ENCODE measurements around the gene PIK3AP1.
A peak's percentile ranks its signal among the peaks of the same experiment; 100 is the strongest.
"Not testable (repeated sequence)": the region's sequence is repeated elsewhere in the genome, so short reads cannot be mapped to it uniquely, and the experiment has no call there.

Gene PIK3AP1

GRCh38 chr10:96740141-96740540 lies 19.8 kb upstream of the PIK3AP1 start:
- FAIRE-seq (no peak), DNase-seq (ENCODE audit: extremely low spot score, insufficient read length, low read depth) (no peak)

- DNase-seq (ENCODE audit: extremely low spot score, insufficient read length, low read depth): not testable (repeated sequence)
- peak; percentile 62 for FAIRE-seq
These were observed 17.1 kb upstream of the PIK3AP1 start for GRCh38 chr10:96737307-96737902.

GRCh38 chr10:96724621-96725020 lies 4.3 kb upstream of the PIK3AP1 start:
- FAIRE-seq: no peak

GRCh38 chr10:96721207-96721572 lies 876 bp upstream of the PIK3AP1 start:
- DNase-seq (ENCODE audit: extremely low spot score, insufficient read length, low read depth) (no peak), FAIRE-seq (no peak)

More at GRCh38 chr10:96724621-96725020, 4.3 kb upstream of the PIK3AP1 start:
- DNase-seq (ENCODE audit: extremely low spot score, insufficient read length, low read depth): no peak

- peak; percentile 92 for FAIRE-seq
These were observed 378 bp downstream of the PIK3AP1 start for GRCh38 chr10:96719850-96720421.

GRCh38 chr10:96719200-96719599 lies 1.1 kb downstream of the PIK3AP1 start:
- DNase-seq (ENCODE audit: extremely low spot score, insufficient read length, low read depth) (no peak), FAIRE-seq (peak; percentile 70)

More at GRCh38 chr10:96719850-96720421, 378 bp downstream of the PIK3AP1 start:
- DNase-seq (ENCODE audit: extremely low spot score, insufficient read length, low read depth): no peak

- no peak for DNase-seq (ENCODE audit: extremely low spot score, insufficient read length, low read depth)
- peak; percentile 9 for FAIRE-seq
These were observed 1.9 kb downstream of the PIK3AP1 start for GRCh38 chr10:96718304-96718990.

- no peak for FAIRE-seq
These were observed 3.9 kb downstream of the PIK3AP1 start for GRCh38 chr10:96716390-96716789.

GRCh38 chr10:96714746-96715255 lies 5.5 kb downstream of the PIK3AP1 start:
- no peak for DNase-seq (ENCODE audit: extremely low spot score, insufficient read length, low read depth)
- no peak for FAIRE-seq

More at GRCh38 chr10:96716390-96716789, 3.9 kb downstream of the PIK3AP1 start:
- no peak for DNase-seq (ENCODE audit: extremely low spot score, insufficient read length, low read depth)

GRCh38 chr10:96714031-96714590 lies 6.2 kb downstream of the PIK3AP1 start:
- no peak for FAIRE-seq
- no peak for DNase-seq (ENCODE audit: extremely low spot score, insufficient read length, low read depth)

- DNase-seq (ENCODE audit: extremely low spot score, insufficient read length, low read depth): no peak
- FAIRE-seq: peak; percentile 39
These were observed 7.5 kb downstream of the PIK3AP1 start for GRCh38 chr10:96712662-96713271.

- DNase-seq (ENCODE audit: extremely low spot score, insufficient read length, low read depth): no peak
- no peak for FAIRE-seq
These were observed 9.1 kb downstream of the PIK3AP1 start for GRCh38 chr10:96711048-96711728.

- FAIRE-seq (no peak), DNase-seq (ENCODE audit: extremely low spot score, insufficient read length, low read depth) (no peak)
These were observed 10.8 kb downstream of the PIK3AP1 start for GRCh38 chr10:96709525-96709924.

GRCh38 chr10:96708996-96709395 lies 11.3 kb downstream of the PIK3AP1 start:
- FAIRE-seq (no peak), DNase-seq (ENCODE audit: extremely low spot score, insufficient read length, low read depth) (no peak)

- FAIRE-seq (peak; percentile 59), DNase-seq (ENCODE audit: extremely low spot score, insufficient read length, low read depth) (no peak)
These were observed 11.9 kb downstream of the PIK3AP1 start for GRCh38 chr10:96708456-96708855.

GRCh38 chr10:96706331-96706853 lies 13.9 kb downstream of the PIK3AP1 start:
- peak; percentile 87 for FAIRE-seq
- DNase-seq (ENCODE audit: extremely low spot score, insufficient read length, low read depth): no peak

GRCh38 chr10:96705134-96705533 lies 15.2 kb downstream of the PIK3AP1 start:
- DNase-seq (ENCODE audit: extremely low spot score, insufficient read length, low read depth) (no peak), FAIRE-seq (peak; percentile 53)

GRCh38 chr10:96704563-96704962 lies 15.8 kb downstream of the PIK3AP1 start:
- DNase-seq (ENCODE audit: extremely low spot score, insufficient read length, low read depth) (no peak), FAIRE-seq (peak; percentile 65)

- DNase-seq (ENCODE audit: extremely low spot score, insufficient read length, low read depth) (no peak), FAIRE-seq (peak; percentile 86)
These were observed 17.0 kb downstream of the PIK3AP1 start for GRCh38 chr10:96703358-96703757.

- no peak for FAIRE-seq
- no peak for DNase-seq (ENCODE audit: extremely low spot score, insufficient read length, low read depth)
These were observed 19.0 kb downstream of the PIK3AP1 start for GRCh38 chr10:96701265-96701664.
